NB4 (cell line): Measurements from ENCODE around the gene INTS3.

Source experiments
- MAX ChIP-seq: IDR thresholded peaks from 2 replicates; pipeline ENCODE4 v1.6.1; 2011; ENCODE audit warnings: low read depth, low read length
- POLR2A ChIP-seq: IDR thresholded peaks from 2 replicates; pipeline ENCODE4 v1.6.1; 2011; ENCODE audit warnings: mild to moderate bottlenecking; ENCODE audit not compliant: insufficient read length; ENCODE audit errors: extremely low read depth
- TF ChIP-seq, protein P1 (sequence below): IDR thresholded peaks from one replicate; pipeline ENCODE4 v1.5.1; 2012; ENCODE audit warnings: low read depth, low read length

DNA sequence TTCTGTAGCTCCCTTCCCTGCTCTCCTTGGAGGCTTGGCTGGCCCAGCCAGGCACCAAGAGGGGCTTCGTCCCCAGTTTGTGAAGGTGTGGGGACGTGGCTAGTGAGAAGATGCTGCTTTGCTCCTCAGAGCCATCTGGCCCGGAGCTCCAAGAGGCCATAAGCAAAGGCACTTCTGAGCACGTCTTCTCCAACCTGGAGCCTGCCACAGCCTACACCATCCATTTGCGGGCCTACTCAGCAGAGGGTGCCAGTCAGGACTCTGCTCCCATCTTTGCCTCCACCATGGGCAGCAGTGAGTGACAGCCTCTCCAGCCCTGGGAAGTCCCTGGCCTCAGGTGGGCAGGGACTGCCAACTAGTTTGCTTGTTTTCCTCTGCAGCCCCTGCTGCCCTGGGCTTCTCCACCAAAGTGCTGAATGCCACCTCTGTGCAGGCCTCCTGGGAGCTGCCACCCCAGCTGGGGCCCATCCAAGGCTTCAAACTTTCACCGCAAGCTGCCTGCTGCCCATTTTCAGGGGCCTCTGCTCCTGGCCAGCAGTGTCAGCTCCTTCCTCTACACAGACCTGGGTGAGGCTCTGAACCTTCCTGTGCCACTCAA is 73.3 kb downstream of the INTS3 start:
- TF ChIP-seq, protein P1, sequence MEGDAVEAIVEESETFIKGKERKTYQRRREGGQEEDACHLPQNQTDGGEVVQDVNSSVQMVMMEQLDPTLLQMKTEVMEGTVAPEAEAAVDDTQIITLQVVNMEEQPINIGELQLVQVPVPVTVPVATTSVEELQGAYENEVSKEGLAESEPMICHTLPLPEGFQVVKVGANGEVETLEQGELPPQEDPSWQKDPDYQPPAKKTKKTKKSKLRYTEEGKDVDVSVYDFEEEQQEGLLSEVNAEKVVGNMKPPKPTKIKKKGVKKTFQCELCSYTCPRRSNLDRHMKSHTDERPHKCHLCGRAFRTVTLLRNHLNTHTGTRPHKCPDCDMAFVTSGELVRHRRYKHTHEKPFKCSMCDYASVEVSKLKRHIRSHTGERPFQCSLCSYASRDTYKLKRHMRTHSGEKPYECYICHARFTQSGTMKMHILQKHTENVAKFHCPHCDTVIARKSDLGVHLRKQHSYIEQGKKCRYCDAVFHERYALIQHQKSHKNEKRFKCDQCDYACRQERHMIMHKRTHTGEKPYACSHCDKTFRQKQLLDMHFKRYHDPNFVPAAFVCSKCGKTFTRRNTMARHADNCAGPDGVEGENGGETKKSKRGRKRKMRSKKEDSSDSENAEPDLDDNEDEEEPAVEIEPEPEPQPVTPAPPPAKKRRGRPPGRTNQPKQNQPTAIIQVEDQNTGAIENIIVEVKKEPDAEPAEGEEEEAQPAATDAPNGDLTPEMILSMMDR = no peak
- TF ChIP-seq MAX (no peak), POLR2A (no peak)
